K562 (cell line): ENCODE data around the gene SCAMP3. TPM values are rescaled to one million over a fixed set of nuclear protein-coding genes. Genes with fewer than 3 reads are reported as not detected.

Experiments
- ATAC-seq: fragments of 200-7000 bp; cut with Tn5 transposase; 3 replicates; pipeline ENCODE4 v1.9.1; 2020; ENCODE audit warnings: moderate library complexity
- BruUV-seq: library from RNA; stranded (reverse); fragments of 400-500 nt; replicated peaks from 2 replicates; lab custom pipeline; 2021; lab: Mats Ljungman, UMichigan
- CTCF ChIA-PET: fragments of 300-600 bp; formaldehyde crosslinking; extraction: SDS; loops from one replicate; lab custom pipeline; 2021; ENCODE audit warnings: low intra/inter-chr PET ratio; lab: Yijun Ruan, JAX
- POLR2A ChIA-PET: fragments of 300-600, 350-650 bp; sonication (Branson Sonifier 250); formaldehyde crosslinking; extraction: SDS; loops from one replicate; lab custom pipeline; 2021; ENCODE audit warnings: antibody characterized with exemption, inconsistent platforms; lab: Yijun Ruan, JAX
- DNase-seq, 4 experiments: peaks; one replicate each; pipeline versions ENCODE4 v3.0.0 to v3.0.0-alpha.2; 2011 to 2018; ENCODE audit warnings: low spot score in 3 of 4, mixed read lengths in 3 of 4; ENCODE audit errors: extremely low read depth in 1 of 4
- FAIRE-seq: peaks from 2 replicates; lab custom pipeline; 2011; peaks lifted over from hg19 to GRCh38; lab: Jason Lieb, UNC
- H2AFZ ChIP-seq: 2 replicates; pipeline ENCODE4 v1.6.0; 2011; ENCODE audit warnings: low read depth, low read length, control low read depth, inconsistent platforms
- H3K27ac ChIP-seq: fragments of 200-600 bp; 3 replicates; pipeline ENCODE4 v1.8.0; 2011; ENCODE audit warnings: low read depth, mild to moderate bottlenecking, control low read depth, inconsistent platforms, low read length, moderate library complexity, mixed read lengths; ENCODE audit errors: extremely low read depth
- H3K27me3 ChIP-seq, 2 experiments: fragments of 300-600 bp in 1 of 2; 2 replicates in 1 of 2; 3 replicates in 1 of 2; pipeline versions ENCODE4 v1.6.0 to v1.8.0; 2011; ENCODE audit warnings: inconsistent platforms in 2 of 2, low read length in 2 of 2, mild to moderate bottlenecking in 1 of 2, mixed read lengths in 1 of 2, moderate library complexity in 1 of 2; ENCODE audit not compliant: control insufficient read depth in 2 of 2, insufficient read depth in 2 of 2
- H3K36me3 ChIP-seq: fragments of 300-600 bp; 3 replicates; pipeline ENCODE4 v1.8.0; 2011; ENCODE audit warnings: mild to moderate bottlenecking, low read length, inconsistent platforms; ENCODE audit not compliant: control insufficient read depth, insufficient read depth
- H3K4me1 ChIP-seq, 2 experiments: fragments of 200-600 bp in 1 of 2; replicated peaks in 1 of 2; 2 replicates in 1 of 2; 3 replicates in 1 of 2; pipeline versions ENCODE4 v1.5.1 to v1.8.0; 2011; ENCODE audit warnings: inconsistent platforms in 2 of 2, low read length in 2 of 2, mild to moderate bottlenecking in 1 of 2, mixed read lengths in 1 of 2, moderate library complexity in 1 of 2; ENCODE audit not compliant: control insufficient read depth in 2 of 2, insufficient read depth in 2 of 2
- H3K4me2 ChIP-seq: 2 replicates; pipeline ENCODE4 v1.6.1; 2011; ENCODE audit warnings: low read length, control low read depth, inconsistent platforms, mixed read lengths; ENCODE audit not compliant: insufficient read depth
- H3K4me3 ChIP-seq: fragments of 200-600 bp; sonication (generic), shearing (Covaris generic); 2 replicates; pipeline ENCODE4 v1.5.1; 2016; ENCODE audit warnings: control low read depth, inconsistent platforms
- H3K79me2 ChIP-seq: fragments of 200-600 bp; 3 replicates; pipeline ENCODE4 v1.8.0; 2011; ENCODE audit warnings: low read length, inconsistent platforms; ENCODE audit not compliant: control insufficient read depth, insufficient read depth
- H3K9ac ChIP-seq, 2 experiments: 2 replicates each; pipeline versions ENCODE4 v1.6.0 to v1.6.1; 2011; ENCODE audit warnings: low read depth in 2 of 2, low read length in 2 of 2, control low read depth in 1 of 2, inconsistent platforms in 1 of 2, mild to moderate bottlenecking in 1 of 2, mixed read lengths in 1 of 2; ENCODE audit not compliant: insufficient read depth in 1 of 2
- H3K9me1 ChIP-seq: one replicate; pipeline ENCODE4 v1.6.0; 2011; ENCODE audit warnings: inconsistent platforms, mild to moderate bottlenecking, low read length, moderate library complexity; ENCODE audit not compliant: control insufficient read depth, insufficient read depth
- H3K9me3 ChIP-seq: replicated peaks from 2 replicates; pipeline ENCODE4 v1.5.1; 2011; ENCODE audit warnings: low read depth, low read length, inconsistent platforms; ENCODE audit not compliant: control insufficient read depth, insufficient read depth
- H4K20me1 ChIP-seq: replicated peaks from 2 replicates; pipeline ENCODE4 v1.6.1; 2011; ENCODE audit warnings: low read length, inconsistent platforms, mixed read lengths; ENCODE audit not compliant: control insufficient read depth, insufficient read depth
- ELF2 ChIP-seq: fragments of 250-450 bp; sonication (Bioruptor Pico); IDR thresholded peaks from 2 replicates; pipeline ENCODE4 v1.5.0; 2021; ENCODE audit warnings: mild to moderate bottlenecking
- FIP1L1 ChIP-seq: fragments of 200-400 bp; formaldehyde crosslinking; IDR thresholded peaks from 2 replicates; pipeline ENCODE4 v1.6.1; 2018; ENCODE audit warnings: mild to moderate bottlenecking, low read depth, low read length; ENCODE audit not compliant: poor library complexity, severe bottlenecking
- MLLT1 ChIP-seq, 2 experiments: fragments of 450-650 bp; IDR thresholded peaks; 2 replicates each; pipeline ENCODE4 v1.6.1; 2016
- PHF21A ChIP-seq: fragments of 450-650 bp; IDR thresholded peaks from 2 replicates; pipeline ENCODE4 v1.6.1; 2017; ENCODE audit warnings: low read depth, borderline replicate concordance
- SIN3A ChIP-seq, 2 experiments: fragments of 150-350 bp in 1 of 2; IDR thresholded peaks; 2 replicates each; pipeline ENCODE4 v1.6.1; 2011 to 2016; ENCODE audit warnings: borderline replicate concordance in 2 of 2, low read depth in 2 of 2, low read length in 2 of 2, mild to moderate bottlenecking in 2 of 2, moderate library complexity in 2 of 2; ENCODE audit not compliant: control insufficient read depth in 1 of 2
- SMAD2 ChIP-seq: fragments of 150-350 bp; IDR thresholded peaks from 2 replicates; pipeline ENCODE4 v1.6.1; 2014; ENCODE audit warnings: low read depth, mild to moderate bottlenecking, low read length
- WGBS: fragments of 100-300 bp; shearing (Covaris generic); methylation state at CpG from one replicate; pipeline ENCODE4 v1.1.6; 2016; ENCODE audit warnings: low coverage, mixed read lengths; ENCODE audit not compliant: insufficient coverage; ENCODE audit errors: missing lambda C conversion rate; 5-methylcytosine and 5-hydroxymethylcytosine counted together
- in situ Hi-C: fragments of 300-500 bp; cut with MboI; formaldehyde crosslinking; loops from 4 replicates; pipeline ENCODE4 v1.15.0; 2018; ENCODE audit warnings: inconsistent platforms, mixed read lengths
- intact Hi-C: fragments of 100-400 bp; cut with micrococcal nuclease; formaldehyde crosslinking; loops from 2 replicates; pipeline ENCODE4 v1.14.2; 2022
- polyA plus RNA-seq, 8 experiments: library from polyadenylated mRNA; depleted of rRNA in 4 of 8; stranded (reverse) in 5 of 8; unstranded in 3 of 8; fragments of >200 nt; fragmentation: Nextera tagmentation in 2 of 8; fragmentation: Illumina TruSeq in 1 of 8; extraction: Ambion mirVana in 2 of 8; extraction: Trizol in 1 of 8; gene quantifications; 2 replicates each; pipeline versions ENCODE4 v1.2.1 to v1.2.3, GENCODE V29; 2011 to 2014; ENCODE audit warnings: inconsistent platforms in 1 of 8, missing spikeins in 1 of 8
- total RNA-seq, 7 experiments: library from RNA; depleted of rRNA in 6 of 7; stranded (reverse); fragments of >200 nt in 6 of 7; fragmentation: Illumina TruSeq in 2 of 7; extraction: Trizol in 2 of 7; gene quantifications; 2 replicates each; pipeline versions ENCODE4 v1.2.1 to v1.2.3, GENCODE V29; 2011 to 2021; ENCODE audit warnings: low replicate concordance in 1 of 7
- TF ChIP-seq, protein P1 (sequence below): sonication (generic); formaldehyde crosslinking; IDR thresholded peaks from 2 replicates; pipeline ENCODE4 v1.8.1; 2023; ENCODE audit warnings: mild to moderate bottlenecking, missing genetic modification reagents

The SCAMP3 gene
- total and polyA plus RNA-seq, 9 of the 15 experiments (the other 6 are each of a cell fraction or from before 2014, with no cell fraction given), result 14.2 to 131 (median 86.1) TPM

- in situ Hi-C loops, result loop anchor here (25.0 kb wide), 1 partner anchor 1437 kb away; the partner anchor contains the start of genes ISG20L2, METTL25B and MRPL24
Observed at GRCh38 chr1:155300024-155300423, 37.9 kb upstream of the SCAMP3 start.

More at GRCh38 chr1:155300024-155300423, 37.9 kb upstream of the SCAMP3 start:
- ChIA-PET CTCF (no interaction called here), POLR2A (interaction anchor here (1.1 to 1.3 kb wide), 2 partner anchors 8 to 14 kb away, joined by 4 read pairs; partner anchors contain the start of gene FDPS)
- no peaks in the 10 kb centered on the region for H3K9me1 ChIP-seq
- no peak for FAIRE-seq
- H2AFZ ChIP-seq, result no peak overlapping the region
- peak overlapping the region; percentile 80 to 94 for H3K9ac ChIP-seq
- no peaks in the 10 kb centered on the region for H3K9me3 ChIP-seq
- H3K27me3 ChIP-seq, result no peaks in the 10 kb centered on the region
- peak overlapping the region; percentile 78; the same call in 1 of the 3 replicates for H3K27ac ChIP-seq
- no peaks in the 10 kb centered on the region for H4K20me1 ChIP-seq
- BruUV-seq, result no TSS peak
- peaks cover 18% of the 10 kb centered on the region for H3K36me3 ChIP-seq
- no peak for TF ChIP-seq FIP1L1
- TF ChIP-seq, protein P1, sequence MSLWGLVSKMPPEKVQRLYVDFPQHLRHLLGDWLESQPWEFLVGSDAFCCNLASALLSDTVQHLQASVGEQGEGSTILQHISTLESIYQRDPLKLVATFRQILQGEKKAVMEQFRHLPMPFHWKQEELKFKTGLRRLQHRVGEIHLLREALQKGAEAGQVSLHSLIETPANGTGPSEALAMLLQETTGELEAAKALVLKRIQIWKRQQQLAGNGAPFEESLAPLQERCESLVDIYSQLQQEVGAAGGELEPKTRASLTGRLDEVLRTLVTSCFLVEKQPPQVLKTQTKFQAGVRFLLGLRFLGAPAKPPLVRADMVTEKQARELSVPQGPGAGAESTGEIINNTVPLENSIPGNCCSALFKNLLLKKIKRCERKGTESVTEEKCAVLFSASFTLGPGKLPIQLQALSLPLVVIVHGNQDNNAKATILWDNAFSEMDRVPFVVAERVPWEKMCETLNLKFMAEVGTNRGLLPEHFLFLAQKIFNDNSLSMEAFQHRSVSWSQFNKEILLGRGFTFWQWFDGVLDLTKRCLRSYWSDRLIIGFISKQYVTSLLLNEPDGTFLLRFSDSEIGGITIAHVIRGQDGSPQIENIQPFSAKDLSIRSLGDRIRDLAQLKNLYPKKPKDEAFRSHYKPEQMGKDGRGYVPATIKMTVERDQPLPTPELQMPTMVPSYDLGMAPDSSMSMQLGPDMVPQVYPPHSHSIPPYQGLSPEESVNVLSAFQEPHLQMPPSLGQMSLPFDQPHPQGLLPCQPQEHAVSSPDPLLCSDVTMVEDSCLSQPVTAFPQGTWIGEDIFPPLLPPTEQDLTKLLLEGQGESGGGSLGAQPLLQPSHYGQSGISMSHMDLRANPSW (CRISPR knock-in tag), result no peak
- TF ChIP-seq SMAD2, result no peak
- TF ChIP-seq MLLT1 (IDR thresholded peaks at IDR 0.05), result no peak
- TF ChIP-seq SIN3A (IDR thresholded peaks at IDR 0.05; ENCODE audit: borderline replicate concordance in 2 of 2, control insufficient read depth in 1 of 2, low read depth in 2 of 2, low read length in 2 of 2), result 0 out of 4 replicates have a peak, but pooled peaks of 1 of the 2 experiments have one; percentile 6
- TF ChIP-seq PHF21A, result no peak
- no peak for TF ChIP-seq ELF2 (CRISPR knock-in tag)
- DNase-seq, result no peak
- ATAC-seq, result no peak
- H3K4me3 ChIP-seq, result peak overlapping the region; percentile 43; the same call in 1 of the 2 replicates
- peaks cover 39% of the 10 kb centered on the region for H3K79me2 ChIP-seq
- intact Hi-C loops, result loop anchor here (2.0 kb wide), 1 partner anchor 23 kb away; the partner anchor contains the start of gene HCN3
- WGBS, result 85% methylated on average over 7 of the region's 8 CpGs
- H3K4me2 ChIP-seq, result peak overlapping the region; percentile 92
- H3K4me1 ChIP-seq, result peaks cover 16 to 36% of the 10 kb centered on the region in 2 experiments; a peak in 4 of 5 replicates
